Ovary (tissue), 9 donors: Measurements from ENCODE around the gene MSLN. TPM values are rescaled to one million over a fixed set of nuclear protein-coding genes. Genes with fewer than 3 reads are reported as not detected.

Experiments used
- DNase-seq, 5 donors: peaks; one replicate each; pipeline ENCODE4 v3.0.0-alpha.2; 2019 to 2020
- H3K27ac ChIP-seq, 2 donors: fragments of 200-600 bp; one replicate each; pipeline versions ENCODE4 v1.5.1 to v1.8.0; 2019 to 2022
- H3K27me3 ChIP-seq: fragments of 200-600 bp; one replicate; pipeline ENCODE4 v1.8.0; 2022
- H3K36me3 ChIP-seq: fragments of 200-600 bp; sonication (generic); one replicate; pipeline ENCODE4 v1.5.1; 2019
- H3K4me1 ChIP-seq: one replicate; pipeline ENCODE4 v1.8.1; 2013; ENCODE audit warnings: mild to moderate bottlenecking, moderate library complexity; ENCODE audit not compliant: insufficient read depth
- H3K4me3 ChIP-seq: fragments of 200-600 bp; sonication (generic); one replicate; pipeline ENCODE4 v1.5.1; 2017
- H3K9me3 ChIP-seq, 2 donors: fragments of 200-600 bp in 1 of 2; sonication (generic) in 1 of 2; one replicate each; pipeline versions ENCODE4 v1.5.1 to v1.8.1; 2013 to 2019; ENCODE audit warnings: mild to moderate bottlenecking in 1 of 2, moderate library complexity in 1 of 2
- CTCF ChIP-seq, 3 donors: fragments of 450-650 bp in 2 of 3; fragments of 200-600 bp in 1 of 3; IDR thresholded peaks; one replicate each; pipeline versions ENCODE4 v1.5.1 to v1.8.0; 2016 to 2022; ENCODE audit warnings: antibody characterized with exemption in 3 of 3, mild to moderate bottlenecking in 1 of 3
- EP300 ChIP-seq: sonication (generic); formaldehyde crosslinking; IDR thresholded peaks from one replicate; pipeline ENCODE4 v1.6.1; 2017; ENCODE audit warnings: antibody characterized with exemption
- POLR2A ChIP-seq: fragments of 450-650 bp; IDR thresholded peaks from one replicate; pipeline ENCODE4 v1.6.1; 2017; ENCODE audit warnings: antibody characterized with exemption, mild to moderate bottlenecking, moderate library complexity
- WGBS, 3 donors: extraction: QIAGEN DNeasy Blood & Tissue Kit in 1 of 3; methylation state at CpG; one replicate each; pipeline versions ENCODE4 v1.1.5 to v1.1.7; 2013 to 2017; 5-methylcytosine and 5-hydroxymethylcytosine counted together
- intact Hi-C, 4 donors: fragments of 100-400 bp; cut with DNase I; formaldehyde crosslinking; loops; one replicate each; pipeline versions ENCODE4 v1.11.0 to v1.15.1; 2022 to 2023
- polyA plus RNA-seq, 2 donors: library from polyadenylated mRNA; stranded (reverse); fragments of 200-250 nt in 1 of 2; fragments of 350-450 nt in 1 of 2; fragmentation: Illumina TruSeq in 1 of 2; extraction: RNeasy Lipid Tissue Mini Kit (QIAGEN cat#74804) in 1 of 2; gene quantifications; one replicate each; pipeline ENCODE4 v1.2.3, GENCODE V29; 2013 to 2014
- total RNA-seq, 7 donors: library from RNA; depleted of rRNA in 2 of 7; stranded (reverse); fragments of >200 nt in 2 of 7; fragmentation: NEBNext Ultra II Directional in 3 of 7; extraction: Animal tissue kit (Norgen Biotek cat#: 25700) in 3 of 7; gene quantifications; one replicate each; pipeline versions ENCODE4 v1.1.0 to v1.2.4, GENCODE V29; 2016 to 2023
- donor health status: DM: no; HTN: no; CAD: no; lungs with moderate emphysema.
- donor health status: DM: no; HTN: no; CAD: no.
- donor health status: Bipolar disorder and iron deficiency.
- donor health status: DM: yes; HTN: yes; CAD: no.
- donor health status: DM: no; HTN: no; CAD: no.
- donor health status: DM: yes; HTN: yes; CAD: no.

Gene MSLN
- total and polyA plus RNA-seq, 9 donors: 0.40 to 314 (median 6.1) TPM

- TF ChIP-seq EP300 (no peak), CTCF (IDR thresholded peaks at IDR 0.05) (no peak), POLR2A (no peak)
- Histone ChIP-seq H3K27ac (no peak overlapping the region), H3K4me1 (no peaks in the 10 kb centered on the region), H3K36me3 (no peaks in the 10 kb centered on the region), H3K27me3 (no peaks in the 10 kb centered on the region), H3K4me3 (no peak overlapping the region), H3K9me3 (no peaks in the 10 kb centered on the region)
- no peak for DNase-seq
- 74 to 87% (median 87%) methylated on average over 9 of the region's 9 CpGs for WGBS, 3 donors
- intact Hi-C loops: no loop called here
These were observed 16.3 kb downstream of the MSLN start for GRCh38 chr16:776824-777223.

DNA sequence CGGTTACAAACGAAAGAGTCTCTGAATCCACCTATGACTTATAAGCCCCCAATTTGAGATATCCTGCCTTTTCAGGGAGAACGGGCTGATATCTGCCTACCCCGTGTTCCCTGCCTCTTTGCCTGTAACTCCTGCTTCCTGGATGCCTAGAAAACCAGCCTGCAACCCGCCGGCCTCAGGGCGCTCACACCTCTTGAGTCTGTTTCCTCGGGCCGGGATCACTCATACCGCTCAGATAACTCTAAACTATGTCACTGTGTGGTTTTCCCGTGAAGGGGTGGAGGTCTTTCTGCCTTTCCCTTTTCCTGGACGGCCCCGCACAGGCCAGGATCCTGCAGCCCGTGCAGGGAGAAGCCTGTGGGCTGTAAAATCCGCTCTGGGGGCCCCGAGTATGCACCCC is 17.3 kb downstream of the MSLN start:
- no peaks in the 10 kb centered on the region for H3K27me3 ChIP-seq
- no peaks in the 10 kb centered on the region for H3K4me1 ChIP-seq
- intact Hi-C loops: no loop called here
- TF ChIP-seq CTCF (IDR thresholded peaks at IDR 0.05): no peak
- TF ChIP-seq EP300: no peak
- TF ChIP-seq POLR2A: no peak
- no peaks in the 10 kb centered on the region for H3K9me3 ChIP-seq
- 16 to 29% (median 22%) methylated on average over 16 of the region's 16 CpGs for WGBS, 3 donors
- no peaks in the 10 kb centered on the region for H3K36me3 ChIP-seq
- no peak overlapping the region for H3K4me3 ChIP-seq
- no peak overlapping the region for H3K27ac ChIP-seq
- no peak for DNase-seq

- Histone ChIP-seq H3K27me3 (no peaks in the 10 kb centered on the region), H3K27ac (no peak overlapping the region), H3K36me3 (no peaks in the 10 kb centered on the region), H3K4me1 (peaks cover 3% of the 10 kb centered on the region), H3K9me3 (no peaks in the 10 kb centered on the region), H3K4me3 (no peak overlapping the region)
- intact Hi-C loops: no loop called here
- no peak for DNase-seq
- TF ChIP-seq POLR2A: no peak
- no peak for TF ChIP-seq CTCF (IDR thresholded peaks at IDR 0.05)
- TF ChIP-seq EP300: no peak
- 65 to 77% (median 71%) methylated on average over 10 to 11 of the region's 11 CpGs for WGBS, 3 donors
These were observed 17.9 kb downstream of the MSLN start for GRCh38 chr16:778447-778846.

- Histone ChIP-seq H3K36me3 (no peaks in the 10 kb centered on the region), H3K27me3 (no peaks in the 10 kb centered on the region), H3K4me3 (no peak overlapping the region), H3K9me3 (no peaks in the 10 kb centered on the region), H3K27ac (no peak overlapping the region), H3K4me1 (peaks cover 7% of the 10 kb centered on the region)
- DNase-seq: no peak
- intact Hi-C loops: no loop called here
- 75 to 87% (median 84%) methylated on average over 6 of the region's 6 CpGs for WGBS, 3 donors
- TF ChIP-seq CTCF (IDR thresholded peaks at IDR 0.05): no peak
- no peak for TF ChIP-seq EP300
- TF ChIP-seq POLR2A: no peak
These were observed 18.5 kb downstream of the MSLN start for GRCh38 chr16:778909-779527.
